ENCODE results near the gene AADACL3. TPM values are rescaled to one million over a fixed set of nuclear protein-coding genes. Genes with fewer than 3 reads are reported as not detected.
A peak's percentile ranks its signal among the peaks of the same experiment; 100 is the strongest.

Gene AADACL3
- total RNA-seq, 2 donors from 2014 or later: not detected

DNA sequence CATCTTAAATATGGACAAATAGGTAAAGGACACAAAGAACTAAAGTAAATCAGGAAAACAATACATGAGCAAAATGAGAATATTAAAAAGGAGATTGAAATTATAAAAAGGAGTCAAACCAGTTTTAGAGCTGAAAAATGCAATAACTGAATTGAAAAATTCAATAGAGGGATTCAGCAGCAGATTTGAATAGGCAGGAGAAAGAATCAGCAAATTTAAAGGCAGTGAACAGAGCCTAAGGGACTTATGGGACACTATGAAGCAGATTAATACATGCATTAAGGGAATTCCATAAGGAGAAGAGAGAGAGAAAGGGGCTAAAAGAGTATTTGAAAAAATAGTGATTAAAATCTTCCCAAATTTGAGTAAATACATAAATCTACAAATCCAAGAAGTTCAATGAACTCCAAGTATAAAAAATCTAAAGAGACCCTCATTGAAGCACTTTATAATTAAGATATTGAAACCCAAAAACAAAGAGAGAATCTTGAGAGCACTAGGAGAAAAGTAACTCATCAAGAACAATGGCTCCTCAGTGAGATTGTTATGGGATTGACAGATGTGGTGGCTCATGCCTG, 33.0 kb downstream of the AADACL3 start:
- no peak for DNase-seq (ENCODE audit: low spot score in 2 of 2)
- Mint-ChIP-seq H3K27ac (no peak overlapping the region), H3K36me3 (peaks cover 17 to 20% of the 10 kb centered on the region in 2 donors), H3K9me3 (peaks cover 23 to 24% of the 10 kb centered on the region in 2 donors)
- no peak for ATAC-seq

DNA sequence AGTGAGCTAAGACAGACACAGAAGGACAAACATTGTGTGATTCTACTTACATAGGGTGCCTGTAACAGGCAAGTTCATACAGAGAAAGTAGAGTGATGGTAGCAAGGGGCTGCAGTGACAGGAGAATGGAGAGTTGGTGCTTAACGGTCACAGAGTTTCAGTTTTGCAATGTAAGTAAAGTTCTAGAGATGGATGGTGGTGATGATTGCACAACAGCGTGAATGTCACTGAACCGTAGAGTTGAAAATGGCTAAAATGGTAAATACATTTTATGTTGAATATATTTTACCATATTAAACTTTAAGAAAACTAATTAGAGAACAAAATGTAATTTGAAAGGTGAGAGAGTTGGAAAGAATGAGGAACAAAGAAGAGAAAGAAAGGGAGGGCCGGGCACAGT, 38.8 kb downstream of the AADACL3 start:
- H3K27ac Mint-ChIP-seq: no peak overlapping the region
- ATAC-seq (no peak), DNase-seq (ENCODE audit: low spot score in 2 of 2) (no peak)
- H3K36me3 Mint-ChIP-seq: no peaks in the 10 kb centered on the region
- peaks cover 0 to 5% of the 10 kb centered on the region in 2 donors for H3K9me3 Mint-ChIP-seq

DNA sequence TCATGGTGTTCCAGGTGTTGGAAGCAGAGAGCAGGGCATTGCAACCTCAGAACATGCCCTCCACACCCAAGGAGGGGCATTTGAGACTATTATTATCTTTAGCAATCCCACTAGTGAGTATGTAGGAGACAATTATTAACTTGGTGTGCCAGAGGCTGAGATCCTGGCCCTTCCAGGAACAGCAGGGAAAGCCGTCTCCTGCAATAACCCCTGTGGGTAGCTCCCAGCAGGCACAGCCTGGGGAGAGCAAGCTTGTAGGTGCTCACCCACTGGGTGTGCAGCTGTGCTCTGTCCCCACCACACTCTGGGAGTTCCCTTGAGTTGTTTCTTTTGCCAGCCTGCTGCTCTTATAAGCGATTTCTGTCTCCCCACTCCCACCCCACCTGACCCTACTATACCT, 40.4 kb downstream of the AADACL3 start:
- no peaks in the 10 kb centered on the region for H3K36me3 Mint-ChIP-seq
- no peak for DNase-seq (ENCODE audit: low spot score in 2 of 2)
- no peak for ATAC-seq
- H3K27ac Mint-ChIP-seq: no peak overlapping the region
- H3K9me3 Mint-ChIP-seq: no peaks in the 10 kb centered on the region

DNA sequence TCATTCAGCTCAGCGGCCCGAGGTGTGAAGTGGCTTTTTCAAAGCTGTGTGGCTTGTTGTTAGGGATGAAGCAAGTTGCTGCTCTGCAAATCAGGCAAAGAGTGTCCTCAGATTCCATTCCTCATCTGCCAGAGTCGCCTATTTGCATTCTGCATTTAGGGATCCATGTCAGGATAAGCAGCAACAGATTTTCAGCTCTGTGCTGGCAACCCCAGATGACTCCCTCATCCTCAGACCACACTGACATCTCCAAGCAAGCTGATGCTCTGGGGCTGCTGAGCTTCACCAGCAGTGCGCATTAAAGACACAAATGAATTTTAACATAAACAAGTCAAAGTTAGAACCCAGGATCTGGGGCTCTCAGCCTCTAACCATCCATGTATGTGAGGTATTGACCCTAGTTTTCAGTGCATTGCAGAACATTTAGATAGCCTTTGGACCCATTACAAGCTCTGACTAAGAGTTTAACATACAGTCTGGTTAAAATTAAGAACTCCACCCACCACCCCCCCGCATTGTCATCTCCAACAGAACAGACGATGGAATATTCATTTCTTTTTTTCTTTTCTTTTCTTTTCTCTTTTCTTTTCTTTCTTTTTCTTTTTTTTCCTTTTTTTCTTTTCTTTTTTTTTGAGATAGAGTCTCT, 41.0 kb downstream of the AADACL3 start:
- Mint-ChIP-seq H3K27ac (no peak overlapping the region), H3K36me3 (no peaks in the 10 kb centered on the region), H3K9me3 (no peaks in the 10 kb centered on the region)
- no peak for DNase-seq (ENCODE audit: low spot score in 2 of 2)
- ATAC-seq: no peak

DNA sequence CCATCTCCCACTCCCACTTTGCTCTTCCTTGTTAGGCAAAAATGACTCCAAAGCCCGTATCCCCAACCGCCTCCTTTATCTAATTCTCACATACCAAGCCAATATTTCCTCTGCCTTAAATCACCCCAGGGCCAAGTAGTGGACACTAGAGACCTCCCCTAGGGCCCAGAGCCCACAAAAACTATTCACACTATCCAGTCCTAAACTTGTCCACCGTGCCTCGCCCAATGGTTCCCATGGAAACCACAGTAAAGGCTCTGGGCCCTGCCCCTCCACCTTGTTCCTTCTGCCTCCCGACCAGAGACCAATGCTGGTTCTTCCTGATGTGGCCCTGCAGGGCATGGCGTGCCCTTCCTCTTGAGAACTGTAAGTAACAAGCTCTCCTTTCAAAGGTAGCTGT, 41.9 kb downstream of the AADACL3 start:
- ATAC-seq (no peak), DNase-seq (ENCODE audit: low spot score in 2 of 2) (no peak)
- peak overlapping the region in 1 of 2 donors; percentile 12 for H3K27ac Mint-ChIP-seq
- H3K36me3 Mint-ChIP-seq: no peaks in the 10 kb centered on the region
- no peaks in the 10 kb centered on the region for H3K9me3 Mint-ChIP-seq

DNA sequence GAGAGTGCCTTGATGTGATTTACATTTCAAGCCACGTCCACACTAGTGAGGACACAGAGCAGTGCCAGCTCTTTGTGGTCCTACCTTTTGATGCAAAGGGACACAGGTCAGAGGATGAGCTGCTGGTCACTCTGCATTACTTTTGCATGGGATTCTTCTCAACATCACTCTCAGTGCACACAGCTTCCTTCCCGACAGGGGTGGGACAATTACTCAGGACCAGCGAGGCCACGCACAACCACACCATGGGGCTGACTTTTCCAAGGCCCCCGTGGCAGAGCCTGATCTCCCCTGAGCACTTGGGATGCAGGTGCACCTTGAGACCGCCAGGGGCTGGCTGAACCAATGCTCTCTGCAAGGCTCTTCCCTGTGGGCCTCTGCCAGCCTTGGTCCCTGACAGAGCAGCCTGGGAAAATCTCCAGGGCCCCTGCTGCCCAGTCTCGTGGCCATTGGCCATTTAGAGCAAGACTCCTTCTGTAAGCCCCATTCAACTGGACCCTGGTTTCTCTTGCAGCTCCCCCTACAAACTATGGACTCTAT, 44.4 kb downstream of the AADACL3 start:
- Mint-ChIP-seq H3K9me3 (no peaks in the 10 kb centered on the region), H3K27ac (no peak overlapping the region), H3K36me3 (no peaks in the 10 kb centered on the region)
- ATAC-seq (no peak), DNase-seq (ENCODE audit: low spot score in 2 of 2) (no peak)

DNA sequence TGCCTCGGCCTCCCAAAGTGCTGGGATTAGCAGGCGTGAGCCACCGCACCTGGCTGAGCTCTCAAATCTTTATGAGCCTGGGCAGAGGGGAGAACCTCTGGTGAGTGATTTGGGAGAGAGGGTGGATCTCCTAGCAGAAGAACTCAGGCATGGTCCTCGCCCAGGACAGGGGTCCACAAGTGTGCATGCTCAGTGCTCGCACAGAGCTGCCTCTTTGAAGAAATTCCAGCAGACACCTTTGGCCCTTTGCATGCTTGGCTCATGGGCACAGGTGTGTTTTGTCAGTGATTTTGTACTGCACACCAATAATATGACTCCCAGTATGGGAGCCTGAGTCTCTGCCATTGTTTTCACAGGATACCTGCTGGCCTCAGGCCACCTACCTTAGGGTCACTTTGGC, 45.9 kb downstream of the AADACL3 start:
- DNase-seq (ENCODE audit: low spot score in 2 of 2): no peak
- no peaks in the 10 kb centered on the region for H3K9me3 Mint-ChIP-seq
- H3K36me3 Mint-ChIP-seq: no peaks in the 10 kb centered on the region
- ATAC-seq: no peak
- H3K27ac Mint-ChIP-seq: no peak overlapping the region

DNA sequence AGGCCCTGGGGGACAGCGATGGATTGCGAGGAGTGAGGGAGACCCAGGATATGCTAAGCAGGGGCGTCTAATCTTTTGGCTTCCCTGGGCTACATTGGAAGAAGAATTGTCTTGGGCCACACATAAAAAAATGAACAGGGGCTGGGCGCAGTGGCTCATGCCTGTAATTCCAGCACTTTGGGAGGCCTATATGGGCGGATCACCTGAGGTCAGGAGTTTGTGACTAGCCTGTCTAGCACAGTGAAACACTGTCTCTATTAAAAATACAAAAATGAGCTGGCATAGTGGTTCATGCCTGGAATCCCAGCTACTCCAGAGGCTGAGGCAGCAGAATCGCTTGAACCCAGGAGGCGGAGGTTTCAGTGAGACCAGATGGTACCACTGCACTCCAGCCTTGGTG, 46.9 kb downstream of the AADACL3 start:
- ATAC-seq: no peak
- Mint-ChIP-seq H3K36me3 (no peaks in the 10 kb centered on the region), H3K9me3 (no peaks in the 10 kb centered on the region), H3K27ac (no peak overlapping the region)
- no peak for DNase-seq (ENCODE audit: low spot score in 2 of 2)

DNA sequence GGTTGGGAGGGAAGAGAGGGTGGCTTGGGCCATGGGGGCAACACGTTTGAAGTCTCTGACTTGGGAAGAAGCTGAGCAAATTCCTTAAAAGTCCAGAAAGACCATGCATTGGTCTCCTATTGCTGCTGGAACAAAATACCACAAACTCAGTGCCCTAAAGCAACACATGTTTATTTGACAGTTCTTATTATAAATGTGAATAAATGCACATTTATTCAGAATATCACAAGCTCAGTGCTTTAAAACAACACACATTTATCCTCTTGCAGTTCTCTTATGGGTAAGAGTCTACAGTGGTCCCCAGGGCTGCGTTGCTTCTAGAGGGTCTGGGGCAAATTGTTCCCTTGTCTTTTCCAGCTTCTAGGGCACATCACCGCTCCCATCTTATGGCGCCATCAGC, 47.6 kb downstream of the AADACL3 start:
- no peaks in the 10 kb centered on the region for H3K36me3 Mint-ChIP-seq
- H3K9me3 Mint-ChIP-seq: no peaks in the 10 kb centered on the region
- peak overlapping the region in 1 of 2 donors; percentile 52 for H3K27ac Mint-ChIP-seq
- ATAC-seq (no peak), DNase-seq (ENCODE audit: low spot score in 2 of 2) (no peak)

DNA sequence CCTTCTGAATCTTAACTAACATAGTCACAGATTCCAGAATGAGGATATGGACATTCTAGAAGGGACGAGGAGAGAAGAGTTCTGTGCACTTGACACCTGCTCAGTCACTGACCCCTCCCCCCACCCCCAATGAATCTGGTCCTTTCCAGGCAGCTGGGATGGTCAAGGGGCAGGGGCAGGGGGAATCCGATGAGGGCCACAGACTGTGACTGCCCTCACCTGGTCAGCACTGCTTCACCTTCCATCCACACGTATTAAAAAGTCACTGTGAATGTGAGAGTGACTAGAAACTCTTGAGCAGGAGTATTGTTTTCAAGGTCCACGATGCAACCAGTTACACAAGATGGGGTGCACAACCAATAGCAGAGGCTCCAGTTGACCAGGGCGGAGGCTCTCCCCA, 48.1 kb downstream of the AADACL3 start:
- H3K9me3 Mint-ChIP-seq: no peaks in the 10 kb centered on the region
- no peak for ATAC-seq
- DNase-seq (ENCODE audit: low spot score in 2 of 2): no peak
- H3K36me3 Mint-ChIP-seq: no peaks in the 10 kb centered on the region
- peak overlapping the region in 1 of 2 donors; percentile 52 for H3K27ac Mint-ChIP-seq

DNA sequence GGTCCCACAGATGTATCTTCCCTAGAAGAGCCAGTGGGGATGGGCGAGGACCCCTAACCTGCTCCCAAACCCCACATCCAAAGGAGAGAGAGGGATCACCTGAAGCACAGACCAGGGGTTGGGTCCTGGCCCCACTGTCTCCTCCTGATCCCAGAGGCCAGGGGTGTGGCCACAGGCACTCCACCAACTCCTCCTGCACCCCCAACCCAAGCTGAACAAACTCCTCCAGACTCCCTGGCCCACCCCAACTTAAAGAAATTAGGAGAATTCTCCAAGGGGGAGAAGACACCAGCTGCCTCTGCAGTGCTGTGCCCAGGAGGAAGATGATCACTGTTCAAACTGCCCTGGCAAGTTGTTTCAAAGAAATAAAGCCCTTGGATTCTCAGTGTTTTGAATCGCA, 53.1 kb downstream of the AADACL3 start:
- no peaks in the 10 kb centered on the region for H3K9me3 Mint-ChIP-seq
- H3K27ac Mint-ChIP-seq: no peak overlapping the region
- no peak for ATAC-seq
- no peak for DNase-seq (ENCODE audit: low spot score in 2 of 2)
- no peaks in the 10 kb centered on the region for H3K36me3 Mint-ChIP-seq

DNA sequence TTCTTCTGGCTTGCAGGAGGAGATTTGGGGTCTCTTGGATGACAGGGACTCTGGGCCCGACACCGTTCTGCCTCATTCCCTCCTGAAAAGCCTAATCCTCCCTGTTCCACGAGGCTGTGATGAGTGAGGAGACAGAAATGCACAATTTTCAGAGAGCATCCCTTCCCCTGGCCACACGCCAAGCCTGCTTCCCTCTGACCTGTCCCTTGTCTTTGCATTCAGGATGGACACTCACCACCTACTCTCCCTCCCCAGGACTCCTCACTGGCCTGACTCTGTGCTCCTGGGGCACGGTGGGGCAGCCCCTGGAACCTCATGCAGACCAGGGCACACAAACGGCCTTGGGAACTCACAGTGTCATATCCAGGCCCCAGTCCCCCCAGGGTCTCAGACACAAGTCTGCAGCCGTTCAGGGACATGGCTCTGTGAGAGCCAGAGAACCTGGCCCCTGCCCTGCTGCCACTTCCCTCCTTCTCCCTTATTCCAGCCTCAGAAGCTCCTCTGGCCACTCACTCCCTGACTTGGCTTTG, 54.1 kb downstream of the AADACL3 start:
- ATAC-seq (no peak), DNase-seq (ENCODE audit: low spot score in 2 of 2) (no peak)

DNA sequence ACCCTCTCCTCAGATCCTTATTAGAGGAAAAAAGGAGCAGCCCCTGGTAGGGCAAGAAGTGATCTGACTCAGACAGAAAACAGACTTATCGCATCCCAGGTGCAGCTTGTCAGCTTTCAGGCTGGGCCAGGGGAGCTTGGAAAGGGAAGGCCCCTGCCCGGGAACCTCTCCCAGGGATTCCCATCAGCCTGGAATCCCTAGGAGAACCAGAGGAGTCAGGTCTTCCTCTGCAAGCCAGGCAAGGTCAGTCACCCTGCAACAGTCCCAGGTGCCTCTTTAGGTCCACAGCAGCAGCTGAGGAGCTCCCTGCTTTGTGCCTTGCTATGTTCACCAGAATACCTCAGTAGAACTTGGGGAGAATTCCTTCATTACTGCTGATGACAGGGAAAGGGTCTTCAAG, 54.7 kb downstream of the AADACL3 start:
- ATAC-seq (no peak), DNase-seq (ENCODE audit: low spot score in 2 of 2) (no peak)
- Mint-ChIP-seq H3K9me3 (no peaks in the 10 kb centered on the region), H3K36me3 (no peaks in the 10 kb centered on the region), H3K27ac (no peak overlapping the region)

More for the DNA sequence above, 54.1 kb downstream of the AADACL3 start:
- Mint-ChIP-seq H3K36me3 (no peaks in the 10 kb centered on the region), H3K27ac (no peak overlapping the region), H3K9me3 (no peaks in the 10 kb centered on the region)

DNA sequence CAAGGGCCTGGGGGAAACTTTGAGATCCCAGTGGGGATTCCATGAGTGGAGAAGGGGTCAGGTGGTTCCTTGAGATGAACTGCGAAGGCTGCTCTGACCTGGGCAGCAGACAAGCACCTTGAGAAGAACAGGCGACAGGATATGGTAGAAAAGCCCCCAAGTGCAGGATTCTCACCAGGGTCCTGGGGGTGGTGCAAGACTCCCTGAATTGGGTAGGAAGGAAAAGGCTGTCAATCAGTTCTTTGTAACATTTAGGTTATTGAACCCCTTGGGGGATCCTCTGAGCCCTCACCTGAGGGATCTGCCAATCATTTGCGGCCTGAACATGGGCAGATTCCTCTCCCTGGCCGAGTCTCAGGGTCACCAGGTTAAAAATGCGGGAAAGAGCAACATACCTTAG, 55.3 kb downstream of the AADACL3 start:
- no peak overlapping the region for H3K27ac Mint-ChIP-seq
- H3K9me3 Mint-ChIP-seq: no peaks in the 10 kb centered on the region
- ATAC-seq (no peak), DNase-seq (ENCODE audit: low spot score in 2 of 2) (no peak)
- no peaks in the 10 kb centered on the region for H3K36me3 Mint-ChIP-seq

DNA sequence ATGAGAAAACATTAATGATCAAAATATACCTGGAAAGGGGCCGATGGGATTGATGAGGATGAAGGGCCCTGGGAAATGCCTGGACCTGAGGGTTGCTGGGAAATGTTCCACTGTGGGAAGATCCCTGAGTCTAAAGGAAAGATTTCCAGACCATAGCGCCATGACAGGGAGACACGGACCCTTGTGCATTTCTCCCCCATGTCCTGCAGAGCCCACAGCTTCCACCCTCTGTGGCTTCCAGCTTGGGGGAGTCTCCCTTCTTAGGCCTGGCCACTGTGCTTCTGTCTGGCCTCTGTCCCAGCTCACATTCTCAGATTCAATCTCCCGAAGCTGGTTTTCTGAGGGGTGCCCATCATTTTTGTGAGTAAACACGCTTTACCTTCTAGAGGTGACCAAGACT, 56.6 kb downstream of the AADACL3 start:
- no peaks in the 10 kb centered on the region for H3K9me3 Mint-ChIP-seq
- H3K27ac Mint-ChIP-seq: no peak overlapping the region
- DNase-seq (ENCODE audit: low spot score in 2 of 2): no peak
- no peak for ATAC-seq
- H3K36me3 Mint-ChIP-seq: no peaks in the 10 kb centered on the region

DNA sequence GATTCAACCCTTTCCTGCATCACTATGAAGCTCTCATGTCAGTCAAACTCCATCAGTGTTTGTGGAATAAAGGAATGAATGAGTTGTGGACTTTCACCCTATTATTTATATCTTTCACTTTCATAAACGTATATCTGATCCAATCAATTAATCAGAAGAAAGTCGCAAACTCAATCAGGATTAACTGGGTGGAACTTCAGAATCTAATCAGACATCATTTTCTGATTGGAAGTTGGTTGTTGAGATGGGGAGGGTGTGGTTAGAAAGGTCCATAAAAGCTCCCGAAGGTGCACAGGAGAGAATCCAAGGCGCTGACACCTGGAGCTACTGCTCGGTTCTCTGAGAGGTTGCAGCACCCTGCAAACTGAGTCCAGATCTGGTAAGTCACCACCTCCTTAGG, 57.5 kb downstream of the AADACL3 start, which contains the start of gene PRAMEF12:
PRAMEF12 (plus strand) TSS at position 301 of the 400 bp plus-strand sequence. CDS start 1,130 bp downstream, outside the sequence.
- H3K27ac Mint-ChIP-seq: peak within 1 kb of the TSS in 1 of 2 donors; percentile 46
- no peaks in the 10 kb centered on the region for H3K9me3 Mint-ChIP-seq
- no peak for ATAC-seq
- no peaks in the 10 kb centered on the region for H3K36me3 Mint-ChIP-seq
- no peak for DNase-seq (ENCODE audit: low spot score in 2 of 2)

DNA sequence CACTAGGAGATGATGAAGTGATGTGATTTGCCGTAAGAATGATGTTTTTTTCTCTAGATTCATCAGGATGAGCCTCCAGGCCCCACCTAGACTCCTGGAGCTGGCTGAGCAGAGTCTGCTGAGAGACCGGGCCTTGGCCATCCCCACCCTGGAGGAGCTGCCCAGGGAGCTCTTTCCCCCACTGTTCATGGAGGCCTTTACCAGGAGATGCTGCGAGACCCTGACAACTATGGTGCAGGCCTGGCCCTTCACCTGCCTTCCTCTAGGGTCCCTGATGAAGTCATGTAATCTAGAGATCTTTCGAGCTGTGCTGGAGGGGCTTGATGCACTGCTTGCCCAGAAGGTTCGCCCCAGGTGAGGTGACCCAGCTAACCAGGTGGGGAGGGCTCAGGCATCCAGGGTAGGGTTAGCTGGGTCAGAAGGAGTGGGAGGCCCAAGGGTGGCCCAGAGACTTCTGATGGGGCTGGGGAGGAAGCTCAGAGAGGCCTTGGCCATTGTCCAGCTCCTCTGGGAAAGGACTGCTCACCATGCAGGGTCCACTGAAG, 59.0 kb downstream of the AADACL3 start:
- DNase-seq (ENCODE audit: low spot score in 2 of 2) (no peak), ATAC-seq (no peak)
- Mint-ChIP-seq H3K27ac (no peak overlapping the region), H3K36me3 (no peaks in the 10 kb centered on the region), H3K9me3 (no peaks in the 10 kb centered on the region)
